A549 treated with CORT108297 at 1 μM for 4 hours (cell line): ENCODE results near the gene ATXN7L1. TPM values are rescaled to one million over a fixed set of nuclear protein-coding genes. Genes with fewer than 3 reads are reported as not detected.

Experiments
- total RNA-seq: library from RNA; stranded (reverse); fragments of 200-300 nt; extraction: Qiagen RNA extraction; gene quantifications from 5 replicates; pipeline ENCODE4 v1.2.3, GENCODE V29; 2022

ATXN7L1 gene, protein sequence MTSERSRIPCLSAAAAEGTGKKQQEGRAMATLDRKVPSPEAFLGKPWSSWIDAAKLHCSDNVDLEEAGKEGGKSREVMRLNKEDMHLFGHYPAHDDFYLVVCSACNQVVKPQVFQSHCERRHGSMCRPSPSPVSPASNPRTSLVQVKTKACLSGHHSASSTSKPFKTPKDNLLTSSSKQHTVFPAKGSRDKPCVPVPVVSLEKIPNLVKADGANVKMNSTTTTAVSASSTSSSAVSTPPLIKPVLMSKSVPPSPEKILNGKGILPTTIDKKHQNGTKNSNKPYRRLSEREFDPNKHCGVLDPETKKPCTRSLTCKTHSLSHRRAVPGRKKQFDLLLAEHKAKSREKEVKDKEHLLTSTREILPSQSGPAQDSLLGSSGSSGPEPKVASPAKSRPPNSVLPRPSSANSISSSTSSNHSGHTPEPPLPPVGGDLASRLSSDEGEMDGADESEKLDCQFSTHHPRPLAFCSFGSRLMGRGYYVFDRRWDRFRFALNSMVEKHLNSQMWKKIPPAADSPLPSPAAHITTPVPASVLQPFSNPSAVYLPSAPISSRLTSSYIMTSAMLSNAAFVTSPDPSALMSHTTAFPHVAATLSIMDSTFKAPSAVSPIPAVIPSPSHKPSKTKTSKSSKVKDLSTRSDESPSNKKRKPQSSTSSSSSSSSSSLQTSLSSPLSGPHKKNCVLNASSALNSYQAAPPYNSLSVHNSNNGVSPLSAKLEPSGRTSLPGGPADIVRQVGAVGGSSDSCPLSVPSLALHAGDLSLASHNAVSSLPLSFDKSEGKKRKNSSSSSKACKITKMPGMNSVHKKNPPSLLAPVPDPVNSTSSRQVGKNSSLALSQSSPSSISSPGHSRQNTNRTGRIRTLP
- 6.1 to 6.5 TPM (median 6.3 TPM) in 5 replicates for total RNA-seq

DNA sequence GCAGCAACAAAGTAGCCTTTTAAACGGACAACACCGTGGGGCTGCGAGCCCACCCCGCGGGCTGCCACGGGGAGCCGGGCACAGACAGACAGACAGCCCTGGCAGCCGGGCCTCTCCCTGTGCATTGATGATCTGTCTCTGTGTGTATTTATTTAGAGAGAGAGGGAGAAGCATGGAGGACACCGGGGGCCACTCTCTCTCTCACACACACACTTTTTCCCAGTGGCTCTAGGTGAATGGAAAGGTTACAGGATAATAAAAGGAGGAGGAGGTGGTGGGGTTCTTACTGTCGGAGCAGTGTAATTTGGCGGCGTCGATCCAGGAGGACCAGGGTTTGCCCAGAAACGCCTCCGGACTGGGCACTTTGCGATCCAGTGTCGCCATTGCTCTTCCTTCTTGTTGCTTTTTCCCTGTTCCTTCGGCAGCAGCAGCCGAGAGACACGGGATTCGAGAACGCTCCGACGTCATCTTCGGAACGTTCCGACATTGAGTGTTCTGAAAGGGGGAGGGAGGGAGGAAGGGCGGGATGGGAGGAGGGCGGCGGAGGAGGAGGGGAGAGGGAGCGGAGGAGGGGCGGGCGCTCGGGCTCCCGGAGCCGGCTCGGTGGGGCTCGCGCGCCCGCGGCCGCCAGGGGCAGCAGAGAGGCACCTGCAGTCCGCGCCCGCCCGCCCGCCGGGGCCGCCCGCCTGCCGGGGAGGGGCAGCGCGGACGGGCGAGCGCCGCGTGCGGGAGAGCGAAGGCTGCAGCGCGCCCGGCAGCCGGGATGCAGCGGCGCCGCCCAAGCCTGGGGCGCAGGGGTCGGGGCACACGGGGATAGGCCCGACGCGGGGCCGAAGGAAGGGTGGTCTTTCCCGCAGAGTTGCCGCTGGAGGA is at the start of gene ATXN7L1:
Gene ATXN7L1, minus strand, starts transcription at position 509 of the 873 bp plus-strand sequence. Its CDS starts 41 bp downstream, at position 468.

DNA sequence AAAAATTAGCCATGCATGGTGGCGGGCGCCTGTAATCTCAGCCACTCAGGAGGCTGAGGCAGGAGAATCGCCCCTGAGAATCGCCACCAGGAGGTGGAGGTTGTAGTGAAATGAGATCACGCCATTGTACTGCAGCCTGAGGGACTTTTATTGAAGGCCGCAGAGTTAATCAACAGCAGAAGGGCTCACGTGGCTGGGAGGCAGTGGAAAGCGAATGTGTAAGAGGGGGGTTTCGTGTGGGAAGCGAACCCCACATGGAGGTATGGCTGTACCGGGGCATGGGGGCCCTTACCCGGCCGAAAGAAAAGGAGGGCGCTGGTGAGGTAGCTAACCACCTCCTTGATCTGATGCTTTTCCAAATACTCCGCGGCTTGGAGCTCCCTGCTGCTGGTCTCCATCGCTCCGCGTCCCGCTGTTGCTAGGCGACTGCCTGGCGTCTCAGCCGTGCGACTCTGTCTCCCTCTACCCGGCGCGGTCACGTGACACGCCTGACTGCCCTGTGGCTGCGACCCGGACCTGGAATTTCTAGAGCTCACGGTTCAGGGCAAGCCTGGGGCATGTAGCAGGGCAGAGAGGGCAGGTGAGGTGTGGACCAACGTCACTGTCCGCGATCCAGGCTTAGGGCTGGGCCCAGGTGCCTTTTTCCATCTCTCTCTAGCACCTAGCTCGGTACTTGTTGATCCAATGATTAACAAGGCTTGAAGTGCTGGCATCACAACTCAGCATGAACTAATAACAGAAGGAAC is 295.2 kb downstream of the ATXN7L1 start, which contains the start of gene EFCAB10:
Gene EFCAB10, minus strand, starts transcription at position 428 of the 746 bp plus-strand sequence. Its CDS starts 30 bp downstream, at position 398.

Other genes starting within 250 kb of the ATXN7L1 start
- gene CDHR3, start 86.7 kb upstream of the ATXN7L1 start, total RNA-seq = 4.3 to 6.1 TPM (median 4.9 TPM) in 5 replicates
- 84.4 to 102 TPM (median 90.9 TPM) in 5 replicates for gene SYPL1, start 235.7 kb upstream of the ATXN7L1 start, total RNA-seq